Muscle layer of duodenum (tissue), 2 donors: ENCODE measurements around the gene KCTD7.
"Not testable (repeated sequence)": the region's sequence is repeated elsewhere in the genome, so short reads cannot be mapped to it uniquely, and the experiment has no call there.

Experiments
- H3K27ac ChIP-seq: one replicate; pipeline ENCODE4 v1.7.0; 2013; ENCODE audit warnings: mild to moderate bottlenecking, low read length
- H3K27me3 ChIP-seq: one replicate; pipeline ENCODE4 v1.7.0; 2013; ENCODE audit warnings: low read depth, mild to moderate bottlenecking, control low read depth, low read length
- H3K36me3 ChIP-seq, 2 donors: one replicate each; pipeline ENCODE4 v1.7.0; 2013; ENCODE audit warnings: low read length in 2 of 2, control low read depth in 1 of 2, mild to moderate bottlenecking in 1 of 2; ENCODE audit not compliant: insufficient read depth in 2 of 2, control insufficient read depth in 1 of 2
- H3K4me1 ChIP-seq, 2 donors: one replicate each; pipeline ENCODE4 v1.7.0; 2013; ENCODE audit warnings: low read length in 2 of 2, mild to moderate bottlenecking in 2 of 2, control low read depth in 1 of 2, moderate library complexity in 1 of 2; ENCODE audit not compliant: insufficient read depth in 2 of 2, control insufficient read depth in 1 of 2
- H3K4me3 ChIP-seq, 2 donors: one replicate each; pipeline ENCODE4 v1.7.0; 2013; ENCODE audit warnings: low read length in 2 of 2, low read depth in 1 of 2, mild to moderate bottlenecking in 1 of 2
- H3K9me3 ChIP-seq, 2 donors: one replicate each; pipeline ENCODE4 v1.7.0; 2013; ENCODE audit warnings: low read length in 2 of 2, control low read depth in 1 of 2, mild to moderate bottlenecking in 1 of 2; ENCODE audit not compliant: control insufficient read depth in 1 of 2
- donor health status: healthy.

Gene KCTD7

GRCh38 chr7:66619341-66619948 is 9.2 kb upstream of the KCTD7 start:
- H3K4me3 ChIP-seq, H3K27me3 ChIP-seq, H3K27ac ChIP-seq, H3K9me3 ChIP-seq, H3K36me3 ChIP-seq, H3K4me1 ChIP-seq: not testable (repeated sequence)

GRCh38 chr7:66626331-66626934 is 2.2 kb upstream of the KCTD7 start:
- Histone ChIP-seq H3K4me1 (peaks cover 0 to 13% of the 10 kb centered on the region in 2 donors), H3K27ac (peak overlapping the region; percentile 62), H3K4me3 (no peak overlapping the region), H3K36me3 (no peaks in the 10 kb centered on the region), H3K27me3 (no peaks in the 10 kb centered on the region), H3K9me3 (no peaks in the 10 kb centered on the region)

- Histone ChIP-seq H3K9me3 (no peaks in the 10 kb centered on the region), H3K27me3 (no peaks in the 10 kb centered on the region), H3K36me3 (no peaks in the 10 kb centered on the region), H3K4me1 (peaks cover 0 to 19% of the 10 kb centered on the region in 2 donors), H3K27ac (peak overlapping the region; percentile 62), H3K4me3 (no peak overlapping the region)
These were observed 1.5 kb upstream of the KCTD7 start for GRCh38 chr7:66627151-66627681.

- Histone ChIP-seq H3K4me1 (peaks cover 0 to 19% of the 10 kb centered on the region in 2 donors), H3K36me3 (no peaks in the 10 kb centered on the region), H3K4me3 (peak overlapping the region; percentile 67 to 72), H3K27ac (peak overlapping the region; percentile 90), H3K9me3 (no peaks in the 10 kb centered on the region), H3K27me3 (no peaks in the 10 kb centered on the region)
These were observed 760 bp upstream of the KCTD7 start for GRCh38 chr7:66627881-66628360.

GRCh38 chr7:66629222-66630062 is 761 bp downstream of the KCTD7 start:
- H3K4me1 ChIP-seq = peaks cover 0 to 19% of the 10 kb centered on the region in 2 donors
- no peaks in the 10 kb centered on the region for H3K9me3 ChIP-seq
- peaks cover 3 to 4% of the 10 kb centered on the region in 2 donors for H3K36me3 ChIP-seq
- H3K27ac ChIP-seq = peak overlapping the region; percentile 45
- H3K27me3 ChIP-seq = no peaks in the 10 kb centered on the region
- H3K4me3 ChIP-seq = peak overlapping the region; percentile 57 to 67

- Histone ChIP-seq H3K27ac (no peak overlapping the region), H3K9me3 (no peaks in the 10 kb centered on the region)
These were observed 1.9 kb downstream of the KCTD7 start for GRCh38 chr7:66630531-66630930.

GRCh38 chr7:66631471-66631870 is 2.8 kb downstream of the KCTD7 start:
- H3K9me3 ChIP-seq = no peaks in the 10 kb centered on the region
- peaks cover 0 to 23% of the 10 kb centered on the region in 2 donors for H3K4me1 ChIP-seq
- no peak overlapping the region for H3K4me3 ChIP-seq
- peaks cover 3 to 11% of the 10 kb centered on the region in 2 donors for H3K36me3 ChIP-seq
- no peaks in the 10 kb centered on the region for H3K27me3 ChIP-seq
- no peak overlapping the region for H3K27ac ChIP-seq

More at GRCh38 chr7:66630531-66630930, 1.9 kb downstream of the KCTD7 start:
- Histone ChIP-seq H3K27me3 (no peaks in the 10 kb centered on the region), H3K4me1 (peaks cover 0 to 23% of the 10 kb centered on the region in 2 donors), H3K36me3 (peaks cover 3 to 11% of the 10 kb centered on the region in 2 donors), H3K4me3 (peak overlapping the region in 1 of 2 donors; percentile 67)

GRCh38 chr7:66634816-66635215 is 6.1 kb downstream of the KCTD7 start:
- no peak overlapping the region for H3K27ac ChIP-seq
- peaks cover 0 to 20% of the 10 kb centered on the region in 2 donors for H3K4me1 ChIP-seq
- H3K27me3 ChIP-seq = no peaks in the 10 kb centered on the region
- H3K36me3 ChIP-seq = peaks cover 22 to 31% of the 10 kb centered on the region in 2 donors
- H3K4me3 ChIP-seq = no peak overlapping the region
- H3K9me3 ChIP-seq = no peaks in the 10 kb centered on the region

GRCh38 chr7:66635322-66635981 is 6.8 kb downstream of the KCTD7 start:
- not testable (repeated sequence) for H3K27me3 ChIP-seq, H3K27ac ChIP-seq, H3K4me3 ChIP-seq, H3K9me3 ChIP-seq
- peaks cover 25 to 37% of the 10 kb centered on the region in 2 donors for H3K36me3 ChIP-seq
- H3K4me1 ChIP-seq = peaks cover 0 to 14% of the 10 kb centered on the region in 2 donors

GRCh38 chr7:66635982-66636546 is 7.4 kb downstream of the KCTD7 start:
- H3K36me3 ChIP-seq = peaks cover 28 to 42% of the 10 kb centered on the region in 2 donors
- not testable (repeated sequence) for H3K27ac ChIP-seq

More at GRCh38 chr7:66635982-66636546, 7.4 kb downstream of the KCTD7 start:
- peaks cover 0 to 11% of the 10 kb centered on the region in 2 donors for H3K4me1 ChIP-seq
- H3K27me3 ChIP-seq, H3K9me3 ChIP-seq, H3K4me3 ChIP-seq: not testable (repeated sequence)
